Stimulated activated CD4-positive, alpha-beta T cell treated with anti-CD3 and anti-CD28 coated beads, TNF-alpha, amount 100 ng/mL, for 48 hours (primary cell): ENCODE data around the gene HERPUD1.
A peak's percentile ranks its signal among the peaks of the same experiment; 100 is the strongest.
"Not testable (repeated sequence)": the region's sequence is repeated elsewhere in the genome, so short reads cannot be mapped to it uniquely, and the experiment has no call there.

ENCODE experiments used
- DNase-seq, 3 donors: peaks; one replicate each; pipeline ENCODE4 v3.0.0-alpha.2; 2020; ENCODE audit warnings: low read depth in 3 of 3

Gene HERPUD1

DNA sequence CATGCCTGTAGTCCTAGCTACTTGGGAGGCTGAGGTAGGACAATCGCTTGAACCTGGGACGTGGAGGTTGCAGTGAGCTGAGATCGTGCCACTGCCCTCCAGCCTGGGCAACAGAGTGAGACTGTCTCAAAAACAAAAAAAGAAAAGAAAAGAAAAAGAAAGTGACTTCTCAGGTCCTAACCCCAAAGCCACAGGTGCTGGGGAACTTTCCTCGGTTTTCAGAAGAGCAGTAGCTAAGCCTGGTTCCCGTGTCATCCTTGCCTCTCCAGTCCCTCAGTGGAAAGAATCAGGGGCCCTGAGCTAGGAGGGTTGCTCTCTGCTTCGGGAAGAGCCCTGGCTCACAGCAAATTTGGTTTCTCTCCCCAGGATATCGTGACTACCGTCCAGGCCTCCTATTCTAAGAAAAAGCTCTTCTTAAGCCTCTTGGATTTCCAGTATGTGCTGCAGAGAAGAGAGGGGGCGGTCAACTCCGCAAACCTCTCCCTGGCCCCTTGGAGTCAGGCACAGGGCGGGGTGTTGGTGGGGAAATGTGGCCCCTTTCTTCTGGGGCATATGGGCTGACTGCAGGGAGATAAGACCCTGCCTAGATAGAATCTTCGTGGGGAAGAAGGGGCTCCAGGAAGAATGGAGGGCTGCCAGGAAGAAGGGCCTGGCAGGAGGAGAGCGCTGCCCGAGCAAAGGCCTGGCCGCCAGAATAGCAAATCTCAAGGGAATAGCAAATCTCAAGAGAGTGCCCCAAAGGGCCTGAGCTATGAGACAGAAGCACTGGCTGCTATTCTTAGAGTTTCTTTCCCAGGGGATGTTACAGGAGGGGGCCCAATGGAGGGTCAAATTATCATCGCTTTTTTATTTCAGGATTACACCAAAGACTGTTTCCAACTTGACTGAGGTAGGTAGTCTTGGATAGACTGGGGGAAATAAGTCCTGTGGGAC lies 49.1 kb downstream of the HERPUD1 start:
- DNase-seq, result no peak

DNA sequence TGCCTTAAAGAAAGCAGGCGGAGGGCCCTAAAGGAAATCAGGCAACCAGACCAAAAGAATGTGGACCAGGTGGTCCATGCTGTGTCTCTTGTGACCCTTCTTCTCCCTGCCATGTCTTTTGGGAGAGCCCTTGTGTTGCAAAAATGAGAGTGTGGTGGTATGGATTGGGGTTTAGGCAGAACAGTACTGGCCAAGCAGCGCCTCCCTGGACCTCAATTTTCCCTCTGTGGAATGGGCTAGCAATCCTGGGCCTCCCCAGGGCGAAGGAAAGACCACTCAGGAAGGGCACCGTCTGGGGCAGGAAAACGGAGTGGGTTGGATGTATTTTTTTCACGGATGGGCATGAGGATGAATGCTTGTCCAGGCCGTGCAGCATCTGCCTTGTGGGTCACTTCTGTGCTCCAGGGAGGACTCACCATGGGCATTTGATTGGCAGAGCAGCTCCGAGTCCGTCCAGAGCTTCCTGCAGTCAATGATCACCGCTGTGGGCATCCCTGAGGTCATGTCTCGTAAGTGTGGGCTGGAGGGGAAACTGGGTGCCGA lies 49.9 kb downstream of the HERPUD1 start:
- no peak for DNase-seq

DNA sequence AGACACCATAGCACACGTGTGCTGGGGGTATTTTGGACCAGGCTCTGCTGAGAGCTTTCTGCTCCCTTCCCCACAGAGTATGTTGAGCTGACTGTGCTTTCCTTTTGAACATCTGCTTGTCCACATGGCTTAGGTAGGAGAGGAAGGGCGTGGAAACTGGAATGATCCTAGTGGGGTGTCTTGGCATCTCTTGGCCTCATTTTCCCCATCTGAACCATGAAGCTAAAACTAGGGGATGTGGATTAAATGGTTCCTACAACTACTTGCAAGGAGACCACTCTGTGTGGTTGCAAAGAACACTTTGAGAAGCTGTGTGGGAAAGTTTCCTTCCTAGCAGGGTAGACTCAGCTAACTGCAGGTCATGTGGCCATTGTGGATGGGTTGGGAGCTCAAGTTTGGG lies 50.8 kb downstream of the HERPUD1 start:
- DNase-seq, result no peak

DNA sequence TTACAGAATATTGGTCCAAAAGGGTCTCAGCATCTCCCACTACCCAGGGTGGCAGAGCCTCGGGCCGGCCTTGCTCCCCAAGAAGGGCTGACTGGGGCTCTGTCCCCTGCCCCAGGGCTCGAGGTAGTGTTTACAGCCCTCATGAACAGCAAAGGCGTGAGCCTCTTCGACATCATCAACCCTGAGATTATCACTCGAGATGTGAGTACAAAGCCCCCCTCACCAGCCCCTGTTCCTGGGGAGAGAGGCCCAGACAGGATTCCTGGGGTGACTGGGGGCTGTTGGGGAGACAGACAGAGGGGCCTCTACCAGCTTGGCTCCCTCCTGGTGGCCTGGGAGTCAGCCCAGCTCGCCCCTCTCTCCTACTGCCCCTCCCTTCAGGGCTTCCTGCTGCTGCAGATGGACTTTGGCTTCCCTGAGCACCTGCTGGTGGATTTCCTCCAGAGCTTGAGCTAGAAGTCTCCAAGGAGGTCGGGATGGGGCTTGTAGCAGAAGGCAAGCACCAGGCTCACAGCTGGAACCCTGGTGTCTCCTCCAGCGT lies 51.3 kb downstream of the HERPUD1 start:
- DNase-seq, result no peak

DNA sequence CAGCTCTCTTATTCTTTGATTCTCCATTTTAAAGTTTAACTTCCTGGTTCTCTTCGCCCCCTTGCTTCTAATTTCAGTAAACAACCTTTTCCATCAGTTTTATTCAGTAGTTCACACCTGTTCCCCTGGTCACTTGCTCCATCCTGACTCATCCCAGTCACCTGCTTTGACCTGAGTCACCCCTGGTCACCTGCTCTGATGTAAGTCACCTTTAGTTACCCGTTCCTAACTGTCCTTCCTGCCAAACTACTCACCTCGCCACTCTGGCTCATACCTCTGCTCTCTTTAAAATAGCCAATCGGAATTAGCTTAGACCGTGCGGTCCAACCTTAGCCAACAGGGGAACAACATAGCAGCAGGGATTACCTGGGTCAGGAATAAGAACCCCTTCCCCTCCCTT lies 52.7 kb downstream of the HERPUD1 start:
- DNase-seq, result no peak

DNA sequence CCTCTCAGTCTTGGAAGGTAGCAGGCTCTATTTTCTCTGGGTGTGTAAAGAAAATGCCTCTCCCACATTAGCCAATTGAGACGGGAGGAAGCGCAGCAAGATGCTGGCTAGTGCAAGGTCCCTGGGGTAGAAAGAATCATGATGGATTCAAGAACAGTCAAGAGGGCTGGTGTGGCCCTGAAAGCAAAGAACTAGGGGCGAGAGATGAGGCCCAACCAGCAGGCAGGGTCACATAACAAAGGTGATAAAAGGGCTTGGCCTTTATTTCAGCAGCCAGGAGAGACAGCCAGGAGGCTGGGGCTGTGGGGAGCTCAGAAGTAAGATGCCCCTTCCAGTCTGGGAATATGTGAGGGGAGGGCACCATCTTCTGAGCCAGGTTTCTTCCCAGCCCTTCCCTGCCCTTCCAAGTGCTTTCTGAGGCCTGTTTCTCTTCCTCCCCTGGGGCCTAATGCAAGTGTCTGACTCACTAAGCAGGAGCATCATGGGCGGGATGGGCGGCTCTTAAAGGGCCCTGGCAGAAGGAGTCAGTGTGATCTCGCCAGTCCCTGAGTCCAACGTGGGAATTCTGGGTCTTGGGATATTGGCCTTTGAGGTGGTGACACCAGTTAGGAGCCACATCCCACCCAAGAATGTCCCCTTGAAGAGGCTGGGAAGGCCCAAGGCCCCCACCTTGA lies 53.5 kb downstream of the HERPUD1 start:
- no peak for DNase-seq

DNA sequence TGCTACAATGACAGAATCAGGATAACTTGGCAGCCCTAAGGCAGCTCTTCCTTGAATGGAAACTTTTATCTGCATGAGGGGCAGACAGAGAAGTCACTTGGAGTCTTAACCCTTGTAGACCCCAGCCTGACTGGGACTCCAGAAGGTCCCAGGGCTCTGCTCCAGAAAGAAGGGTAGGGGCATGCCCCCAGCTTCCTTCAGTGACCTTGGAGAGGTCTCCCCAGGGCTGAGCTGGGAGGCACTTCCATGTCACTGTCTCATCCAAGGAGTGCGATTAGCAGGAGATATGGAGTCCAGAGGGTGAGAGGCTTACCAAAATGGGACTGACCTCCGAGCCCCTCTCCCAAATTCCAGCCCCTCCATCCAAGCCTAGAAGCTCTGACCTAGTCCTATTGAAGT lies 54.0 kb downstream of the HERPUD1 start:
- no peak for DNase-seq

DNA sequence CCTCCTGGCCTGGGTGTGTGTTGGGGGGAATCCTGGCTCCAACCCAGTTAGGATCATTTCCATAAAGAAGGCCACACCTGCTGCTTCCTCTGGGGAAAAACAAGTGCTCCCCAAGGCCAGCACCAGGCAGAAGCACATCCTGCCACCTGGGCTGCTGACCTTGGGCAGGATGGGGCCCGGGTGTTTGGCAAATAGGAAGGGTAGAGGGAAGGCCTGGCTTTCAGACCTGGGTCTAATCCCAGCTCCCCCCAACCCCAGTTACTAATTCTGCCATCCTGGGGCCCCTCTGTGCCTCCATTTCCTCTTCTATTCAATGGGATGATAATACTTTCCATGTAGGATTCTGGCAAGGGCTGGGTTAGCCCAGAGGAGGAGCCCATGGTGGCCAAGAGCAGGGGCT lies 54.4 kb downstream of the HERPUD1 start:
- no peak for DNase-seq

DNA sequence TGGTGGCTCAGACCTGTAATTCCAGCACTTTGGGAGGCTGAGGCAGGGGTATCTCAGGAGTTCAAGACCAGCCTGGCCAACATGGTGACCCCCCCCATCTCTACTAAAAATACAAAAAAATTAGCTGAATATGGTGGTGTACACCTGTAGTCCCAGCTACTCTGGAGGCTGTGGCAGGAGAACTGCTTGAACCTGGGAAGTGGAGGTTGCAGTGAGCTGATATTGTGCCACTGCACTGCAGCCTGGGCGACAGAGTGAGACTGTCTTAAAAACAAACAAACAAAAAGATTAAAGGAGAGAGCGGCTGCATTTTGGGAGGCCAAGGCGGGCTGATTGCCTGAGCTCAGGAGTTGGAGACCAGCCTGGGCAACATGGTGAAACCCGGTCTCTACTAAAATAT lies 55.0 kb downstream of the HERPUD1 start:
- not testable (repeated sequence) for DNase-seq

DNA sequence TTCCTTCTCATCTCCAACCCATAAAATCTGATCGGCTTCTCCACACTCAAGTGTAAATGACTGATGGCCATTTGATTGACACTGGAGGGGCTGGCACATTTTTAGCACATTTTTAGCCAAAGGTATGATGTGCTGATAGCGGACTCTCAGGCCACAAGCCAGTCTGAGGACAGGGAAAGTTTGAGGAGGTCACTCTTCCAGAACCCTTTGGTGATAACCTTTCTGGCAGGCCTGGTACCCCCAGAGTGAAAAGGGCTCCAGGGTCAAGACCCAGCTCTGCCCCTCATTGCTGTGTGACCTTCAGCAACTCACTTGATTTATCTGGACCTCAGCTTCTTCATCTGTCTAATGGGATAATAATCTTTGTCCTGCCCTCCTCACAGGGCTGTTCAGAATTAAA lies 55.8 kb downstream of the HERPUD1 start:
- DNase-seq, result no peak

DNA sequence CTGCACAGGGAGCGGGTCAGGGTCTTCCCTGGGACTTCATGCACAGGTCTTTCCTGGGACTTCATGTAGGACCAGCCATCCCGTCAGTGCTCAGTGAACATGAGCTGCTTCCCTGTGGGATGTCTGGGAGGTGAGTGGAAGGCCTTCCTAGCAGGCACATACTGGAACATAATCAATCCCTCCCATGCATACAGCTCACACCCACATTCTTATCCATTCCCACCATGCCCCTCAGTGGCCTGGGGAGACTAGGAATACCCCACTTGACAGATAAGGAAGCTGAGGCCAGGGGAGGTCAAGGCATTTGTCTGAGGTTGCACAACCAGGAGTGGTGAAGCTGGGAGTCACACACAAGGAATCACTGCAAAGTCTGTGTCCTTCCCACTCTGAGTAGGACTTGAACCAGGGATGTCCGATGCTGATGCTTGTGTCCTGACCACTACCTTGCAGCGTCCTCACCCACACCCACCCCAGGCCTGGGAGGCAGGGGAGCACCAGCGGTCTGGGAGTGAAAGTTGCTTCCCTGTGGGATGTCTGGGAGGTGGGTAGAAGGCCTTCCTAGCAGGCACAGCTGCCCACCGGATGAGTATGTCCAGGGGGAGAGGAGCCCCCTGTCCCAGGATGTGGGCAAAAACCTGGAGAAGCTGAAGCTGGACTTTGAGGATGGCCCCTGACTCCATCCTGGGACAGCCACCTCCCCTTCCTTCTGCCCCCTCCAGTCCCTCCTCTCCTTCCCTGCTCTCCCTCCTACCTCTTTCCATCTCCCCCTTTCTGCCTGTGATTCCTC lies 56.4 kb downstream of the HERPUD1 start:
- DNase-seq, result no peak

DNA sequence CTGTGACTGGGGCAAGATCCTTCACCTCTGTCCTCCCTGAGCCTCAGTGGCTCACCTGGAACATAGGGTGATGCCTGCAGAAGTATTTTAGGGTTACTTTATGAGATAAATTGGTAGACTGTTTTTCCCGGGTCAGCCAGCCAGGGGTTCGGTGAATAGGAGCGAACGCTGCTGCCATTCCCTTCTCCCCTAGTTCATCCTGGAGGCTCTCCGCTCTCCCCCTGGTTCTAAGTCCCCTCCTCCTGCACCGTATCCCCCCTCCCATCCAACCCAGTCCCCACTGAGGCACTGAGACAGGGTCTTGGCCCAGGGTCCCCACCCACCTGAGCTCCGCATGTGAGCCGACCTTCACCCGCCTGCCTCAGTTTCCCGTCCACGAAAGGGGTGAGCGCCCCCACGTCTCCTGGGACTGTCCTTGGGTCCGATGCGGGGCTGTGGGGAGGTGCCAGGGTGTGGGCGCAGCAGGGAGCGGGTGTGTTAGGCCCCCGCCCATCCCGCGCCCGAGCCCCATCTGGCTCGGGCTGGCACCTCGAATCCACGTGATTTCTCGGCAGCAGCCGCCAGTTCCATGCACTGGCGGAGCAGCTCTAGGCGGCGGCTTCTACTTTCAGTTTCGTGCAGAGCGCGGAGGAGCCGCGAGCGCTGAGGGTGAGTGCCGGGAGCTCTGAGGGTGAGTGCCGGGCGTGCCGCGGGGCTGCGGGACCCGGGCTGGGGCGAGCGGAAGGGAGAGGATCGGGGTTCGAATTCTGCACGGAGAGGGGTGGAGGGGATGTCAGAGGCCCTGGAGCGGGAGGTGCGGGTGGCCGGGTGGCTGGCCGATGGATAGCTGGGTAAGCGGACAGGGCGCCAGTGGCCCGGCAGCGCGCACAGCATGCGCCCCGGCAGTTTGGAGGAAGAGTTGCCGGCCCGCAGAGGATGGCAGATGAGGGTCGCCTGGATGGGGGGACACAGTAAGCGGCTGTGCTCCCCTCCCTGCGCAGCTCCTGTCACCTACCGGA lies 57.3 kb downstream of the HERPUD1 start, which contains the start of gene NLRC5:
TSS of gene NLRC5 (plus strand) at position 610 of the 998 bp plus-strand sequence. CDS start 31,156 bp downstream, outside the sequence.
- peak; percentile 82 to 89 (median 87) for DNase-seq

DNA sequence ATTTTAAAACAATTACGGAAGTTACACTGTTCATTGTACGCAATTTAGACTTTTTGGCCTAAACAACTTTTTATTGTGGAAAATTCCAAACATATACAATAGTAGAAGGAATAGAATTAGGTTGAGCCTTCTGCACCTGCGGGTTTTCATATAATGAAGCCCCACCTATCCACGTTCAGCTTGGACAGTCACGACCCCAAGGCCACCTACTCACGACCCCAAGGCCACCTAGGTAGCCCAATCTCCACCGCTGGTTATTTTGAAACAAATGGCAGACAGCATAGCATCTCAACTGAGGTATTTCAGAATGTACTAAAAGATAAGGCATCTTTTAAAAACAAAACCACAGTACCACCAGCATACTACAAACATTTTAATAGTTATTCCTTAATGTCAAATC lies 58.0 kb downstream of the HERPUD1 start:
- DNase-seq, result no peak

DNA sequence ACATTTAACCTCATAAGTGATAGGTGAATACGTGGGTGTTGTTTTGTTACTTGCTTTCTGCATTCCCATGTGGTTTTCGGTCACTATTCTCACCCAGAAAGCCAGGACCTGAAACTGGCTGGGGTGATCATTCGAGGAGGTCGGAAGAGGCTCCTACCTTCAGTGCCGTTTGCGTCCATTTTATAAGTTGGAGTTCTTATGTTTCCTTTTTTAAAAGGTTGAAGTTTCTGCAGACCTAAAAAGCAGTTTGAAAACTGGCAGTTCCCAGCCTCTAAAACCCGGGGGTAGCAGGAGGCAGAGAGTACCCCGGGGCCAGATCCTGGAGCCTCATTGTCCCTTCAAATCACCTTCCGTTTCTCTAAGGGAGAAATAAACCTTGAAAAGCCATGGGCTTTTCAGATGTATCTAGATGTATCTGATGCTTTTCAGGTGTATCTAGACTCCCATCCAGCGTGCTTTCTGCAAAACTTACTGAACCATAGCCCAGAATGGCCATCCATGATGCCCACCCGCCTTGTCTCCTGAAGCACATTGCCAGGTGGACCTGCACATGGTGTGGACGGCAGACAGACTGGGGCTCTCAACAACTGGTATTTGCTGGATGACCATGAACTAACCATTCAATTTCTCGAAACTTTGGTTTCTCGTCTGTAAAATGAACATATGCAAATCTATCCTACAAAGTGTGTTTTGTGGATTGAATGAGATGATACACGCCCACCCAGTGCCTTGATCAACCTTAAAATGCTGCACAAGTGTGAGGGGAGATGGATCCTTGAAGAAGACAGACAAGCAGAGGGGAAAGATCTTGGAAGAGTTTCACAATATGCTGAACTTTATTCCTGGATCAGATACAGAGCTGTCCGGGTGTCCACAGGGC lies 58.7 kb downstream of the HERPUD1 start:
- DNase-seq, result no peak

DNA sequence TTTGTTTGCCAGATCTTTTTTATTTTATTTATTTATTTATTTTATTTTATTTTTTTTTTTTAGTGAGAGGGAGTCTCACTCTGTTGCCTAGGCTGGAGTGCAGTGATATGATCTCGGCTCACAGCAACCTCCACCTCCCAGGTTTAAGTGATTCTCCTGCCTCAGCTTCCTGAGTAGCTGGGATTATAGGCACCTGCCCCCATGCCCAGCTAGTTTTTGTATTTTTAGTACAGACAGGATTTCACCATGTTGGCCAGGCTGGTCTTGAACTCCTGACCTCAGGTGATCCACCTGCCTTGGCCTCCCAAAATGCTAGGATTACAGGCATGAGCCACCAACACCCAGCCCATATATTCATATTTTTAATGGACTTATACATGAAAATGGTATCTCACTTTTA lies 60.5 kb downstream of the HERPUD1 start:
- DNase-seq, result not testable (repeated sequence)

DNA sequence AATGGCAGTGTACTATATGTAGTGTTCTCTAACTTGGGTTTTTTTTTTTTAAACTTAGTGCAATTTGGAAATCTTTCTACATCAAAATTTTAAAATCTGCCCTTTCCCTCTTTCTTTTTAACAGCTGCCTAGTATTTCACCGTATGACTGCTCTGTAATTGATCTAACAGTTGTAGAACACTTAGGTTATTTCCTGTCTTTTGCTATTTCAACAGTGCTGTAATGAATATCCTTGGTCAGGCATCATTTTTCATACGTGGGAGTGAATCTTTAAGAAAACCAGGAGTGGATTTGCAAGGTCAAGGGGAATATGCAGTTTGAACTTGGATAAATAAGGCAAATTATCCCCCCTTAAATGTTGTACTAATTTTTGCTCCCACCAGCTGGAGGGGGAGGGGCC lies 61.3 kb downstream of the HERPUD1 start:
- DNase-seq, result no peak

DNA sequence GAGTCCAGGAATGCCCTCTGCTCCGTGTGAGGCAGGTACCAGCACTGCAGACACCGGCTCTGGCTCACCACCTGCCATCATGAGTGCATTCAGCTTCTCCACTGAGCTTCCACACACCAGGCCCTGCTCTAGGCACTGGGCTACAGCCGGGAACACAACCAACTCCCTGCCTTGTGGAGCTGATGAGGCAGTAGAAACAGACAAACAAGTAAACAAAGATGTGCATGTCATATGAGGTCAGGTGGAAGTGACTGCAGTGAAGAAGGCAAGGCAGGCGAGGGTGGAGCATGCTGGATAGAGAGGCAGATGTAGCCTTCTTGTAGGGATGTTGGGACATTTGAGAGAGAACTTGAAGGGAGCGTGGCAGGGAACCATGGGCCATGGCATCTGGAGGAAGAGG lies 62.4 kb downstream of the HERPUD1 start:
- DNase-seq, result no peak
